GM23338 (cell line): ENCODE results near the gene ALDH1L2.

Source experiments
- EZH2phosphoT487 ChIP-seq: fragments of 200-600 bp; sonication (generic); IDR thresholded peaks from one replicate; pipeline ENCODE4 v1.8.1; 2018; ENCODE audit warnings: antibody characterized with exemption; ENCODE audit not compliant: unreplicated experiment
- TF ChIP-seq, protein P1 (sequence below), 2 experiments: fragments of 200-600 bp in 1 of 2; sonication (generic) in 1 of 2; conservative IDR thresholded peaks; 2 replicates each; pipeline versions ENCODE4 v1.5.1 to v1.6.1; 2016 to 2017; ENCODE audit warnings: antibody characterized with exemption in 2 of 2, low read depth in 2 of 2, mild to moderate bottlenecking in 2 of 2, moderate library complexity in 1 of 2

- TF ChIP-seq, protein P1, sequence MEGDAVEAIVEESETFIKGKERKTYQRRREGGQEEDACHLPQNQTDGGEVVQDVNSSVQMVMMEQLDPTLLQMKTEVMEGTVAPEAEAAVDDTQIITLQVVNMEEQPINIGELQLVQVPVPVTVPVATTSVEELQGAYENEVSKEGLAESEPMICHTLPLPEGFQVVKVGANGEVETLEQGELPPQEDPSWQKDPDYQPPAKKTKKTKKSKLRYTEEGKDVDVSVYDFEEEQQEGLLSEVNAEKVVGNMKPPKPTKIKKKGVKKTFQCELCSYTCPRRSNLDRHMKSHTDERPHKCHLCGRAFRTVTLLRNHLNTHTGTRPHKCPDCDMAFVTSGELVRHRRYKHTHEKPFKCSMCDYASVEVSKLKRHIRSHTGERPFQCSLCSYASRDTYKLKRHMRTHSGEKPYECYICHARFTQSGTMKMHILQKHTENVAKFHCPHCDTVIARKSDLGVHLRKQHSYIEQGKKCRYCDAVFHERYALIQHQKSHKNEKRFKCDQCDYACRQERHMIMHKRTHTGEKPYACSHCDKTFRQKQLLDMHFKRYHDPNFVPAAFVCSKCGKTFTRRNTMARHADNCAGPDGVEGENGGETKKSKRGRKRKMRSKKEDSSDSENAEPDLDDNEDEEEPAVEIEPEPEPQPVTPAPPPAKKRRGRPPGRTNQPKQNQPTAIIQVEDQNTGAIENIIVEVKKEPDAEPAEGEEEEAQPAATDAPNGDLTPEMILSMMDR (conservative IDR thresholded peaks at IDR 0.05; ENCODE audit: low read depth in 2 of 2): no peak
- TF ChIP-seq EZH2phosphoT487: no peak
Observed at GRCh38 chr12:105014603-105015002, 69.7 kb downstream of the ALDH1L2 start.
